Duodenal mucosa (tissue), 2 donors: ENCODE results near the gene RGL4.

Experiments
- H3K27ac ChIP-seq: one replicate; pipeline ENCODE4 v1.7.0; 2013; ENCODE audit warnings: low read depth, low read length
- H3K27me3 ChIP-seq, 2 donors: one replicate each; pipeline ENCODE4 v1.7.0; 2013; ENCODE audit warnings: low read length in 2 of 2, control low read depth in 1 of 2; ENCODE audit not compliant: insufficient read depth in 2 of 2, control insufficient read depth in 1 of 2
- H3K36me3 ChIP-seq, 2 donors: one replicate each; pipeline ENCODE4 v1.7.0; 2013; ENCODE audit warnings: low read length in 2 of 2, control low read depth in 1 of 2; ENCODE audit not compliant: insufficient read depth in 2 of 2, control insufficient read depth in 1 of 2
- H3K4me1 ChIP-seq, 2 donors: one replicate each; pipeline ENCODE4 v1.7.0; 2013; ENCODE audit warnings: low read length in 2 of 2, control low read depth in 1 of 2; ENCODE audit not compliant: insufficient read depth in 2 of 2, control insufficient read depth in 1 of 2
- H3K4me3 ChIP-seq, 2 donors: one replicate each; pipeline ENCODE4 v1.7.0; 2013; ENCODE audit warnings: low read length in 2 of 2, low read depth in 1 of 2
- H3K9ac ChIP-seq, 2 donors: one replicate each; pipeline ENCODE4 v1.7.0; 2013; ENCODE audit warnings: low read length in 2 of 2, low read depth in 1 of 2
- H3K9me3 ChIP-seq, 2 donors: one replicate each; pipeline ENCODE4 v1.7.0; 2013; ENCODE audit warnings: low read length in 2 of 2, control low read depth in 1 of 2; ENCODE audit not compliant: control insufficient read depth in 1 of 2

Gene RGL4

GRCh38 chr22:23698673-23699235 is 7.9 kb downstream of the RGL4 start:
- peaks cover 4 to 9% of the 10 kb centered on the region in 2 donors for H3K4me1 ChIP-seq
- no peaks in the 10 kb centered on the region for H3K27me3 ChIP-seq
- H3K36me3 ChIP-seq, result peaks cover 41 to 71% of the 10 kb centered on the region in 2 donors

DNA sequence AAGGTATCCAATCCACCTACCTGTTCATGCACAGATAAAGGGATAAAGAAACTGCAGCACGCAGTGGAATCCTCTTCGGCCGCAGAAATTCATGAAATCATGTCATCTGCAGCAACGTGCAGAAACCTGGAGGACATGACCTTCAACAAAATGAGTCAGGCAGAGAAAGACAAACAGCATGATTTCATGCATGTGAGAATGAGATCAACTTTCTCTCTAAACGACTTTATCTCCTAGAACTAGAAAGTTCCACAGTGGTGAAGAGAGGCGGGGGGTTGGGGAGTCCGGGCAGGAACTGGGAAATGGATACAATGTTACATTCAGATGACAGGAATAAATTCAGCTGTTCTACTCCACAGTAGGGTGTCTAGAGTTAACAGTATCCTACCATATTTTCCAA is 9.9 kb downstream of the RGL4 start:
- Histone ChIP-seq H3K9ac (no peak overlapping the region), H3K27ac (no peak overlapping the region), H3K27me3 (no peaks in the 10 kb centered on the region), H3K4me1 (peaks cover 2% of the 10 kb centered on the region in 2 donors), H3K36me3 (peaks cover 29 to 72% of the 10 kb centered on the region in 2 donors), H3K9me3 (no peaks in the 10 kb centered on the region), H3K4me3 (no peak overlapping the region)

More at GRCh38 chr22:23698673-23699235, 7.9 kb downstream of the RGL4 start:
- H3K9ac ChIP-seq, result no peak overlapping the region
- no peaks in the 10 kb centered on the region for H3K9me3 ChIP-seq
- H3K27ac ChIP-seq, result no peak overlapping the region
- H3K4me3 ChIP-seq, result no peak overlapping the region

- no peaks in the 10 kb centered on the region for H3K27me3 ChIP-seq
- H3K4me1 ChIP-seq, result no peaks in the 10 kb centered on the region
- no peak overlapping the region for H3K27ac ChIP-seq
- no peak overlapping the region for H3K4me3 ChIP-seq
- no peak overlapping the region for H3K9ac ChIP-seq
- H3K36me3 ChIP-seq, result peaks cover 40 to 87% of the 10 kb centered on the region in 2 donors
- no peaks in the 10 kb centered on the region for H3K9me3 ChIP-seq
Observed at GRCh38 chr22:23704062-23704461, 13.2 kb downstream of the RGL4 start.

DNA sequence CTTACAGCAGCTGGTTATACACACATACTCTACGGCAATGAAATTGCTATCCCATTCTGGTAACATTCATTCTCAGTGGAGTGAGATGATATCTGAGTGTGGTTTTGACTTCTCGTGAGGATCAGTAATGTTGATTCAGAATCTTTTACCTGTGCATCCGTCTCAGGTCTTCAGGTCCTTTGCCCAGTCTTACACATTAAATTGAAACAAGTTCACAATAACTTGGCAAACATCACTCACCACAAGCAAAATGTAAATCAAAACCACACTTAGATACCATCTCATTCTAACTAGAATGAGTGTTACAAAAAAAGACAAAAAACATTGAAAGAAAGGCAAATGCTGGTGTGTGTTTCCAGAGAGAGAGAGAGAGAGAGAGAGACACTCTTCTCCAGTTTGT is 14.0 kb downstream of the RGL4 start:
- Histone ChIP-seq H3K4me1 (no peaks in the 10 kb centered on the region), H3K27ac (no peak overlapping the region), H3K36me3 (peaks cover 41 to 93% of the 10 kb centered on the region in 2 donors), H3K9me3 (no peaks in the 10 kb centered on the region), H3K4me3 (no peak overlapping the region), H3K9ac (no peak overlapping the region), H3K27me3 (no peaks in the 10 kb centered on the region)

GRCh38 chr22:23705358-23705757 is 14.5 kb downstream of the RGL4 start:
- Histone ChIP-seq H3K9me3 (no peaks in the 10 kb centered on the region), H3K36me3 (peaks cover 39 to 93% of the 10 kb centered on the region in 2 donors), H3K4me3 (no peak overlapping the region), H3K4me1 (no peaks in the 10 kb centered on the region), H3K27me3 (no peaks in the 10 kb centered on the region), H3K27ac (no peak overlapping the region), H3K9ac (no peak overlapping the region)

GRCh38 chr22:23708270-23708669 is 17.5 kb downstream of the RGL4 start:
- Histone ChIP-seq H3K27ac (no peak overlapping the region), H3K9me3 (no peaks in the 10 kb centered on the region), H3K27me3 (no peaks in the 10 kb centered on the region), H3K4me3 (no peak overlapping the region), H3K9ac (no peak overlapping the region), H3K4me1 (no peaks in the 10 kb centered on the region), H3K36me3 (peaks cover 36 to 84% of the 10 kb centered on the region in 2 donors)

GRCh38 chr22:23709107-23709506 is 18.3 kb downstream of the RGL4 start:
- Histone ChIP-seq H3K27ac (no peak overlapping the region), H3K4me3 (no peak overlapping the region), H3K9me3 (no peaks in the 10 kb centered on the region), H3K4me1 (no peaks in the 10 kb centered on the region), H3K9ac (no peak overlapping the region), H3K27me3 (no peaks in the 10 kb centered on the region), H3K36me3 (peaks cover 40 to 86% of the 10 kb centered on the region in 2 donors)

DNA sequence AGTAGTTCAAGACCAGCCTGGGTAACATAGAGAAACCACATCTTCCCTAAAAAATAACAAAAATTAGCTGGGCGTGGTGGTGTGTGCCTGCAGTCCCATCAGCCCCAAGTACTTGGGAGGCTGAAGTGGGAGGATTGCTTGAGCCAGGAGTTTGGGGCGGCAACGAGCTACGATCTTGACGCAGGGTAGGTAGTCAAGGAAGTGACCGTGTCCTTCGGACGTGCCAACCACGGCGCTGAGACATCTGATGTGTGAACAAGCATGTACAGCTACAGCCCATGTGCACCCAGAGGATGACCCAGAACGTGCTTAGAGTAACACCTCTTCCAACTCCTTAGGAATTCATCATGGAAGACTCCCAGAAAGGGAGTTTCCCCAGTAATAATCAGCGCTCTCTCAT is 21.4 kb downstream of the RGL4 start:
- H3K4me1 ChIP-seq, result peaks cover 0 to 7% of the 10 kb centered on the region in 2 donors
- H3K9ac ChIP-seq, result no peak overlapping the region
- H3K27ac ChIP-seq, result no peak overlapping the region
- H3K4me3 ChIP-seq, result no peak overlapping the region
- H3K9me3 ChIP-seq, result no peaks in the 10 kb centered on the region
- no peaks in the 10 kb centered on the region for H3K27me3 ChIP-seq
- H3K36me3 ChIP-seq, result peaks cover 26 to 61% of the 10 kb centered on the region in 2 donors

DNA sequence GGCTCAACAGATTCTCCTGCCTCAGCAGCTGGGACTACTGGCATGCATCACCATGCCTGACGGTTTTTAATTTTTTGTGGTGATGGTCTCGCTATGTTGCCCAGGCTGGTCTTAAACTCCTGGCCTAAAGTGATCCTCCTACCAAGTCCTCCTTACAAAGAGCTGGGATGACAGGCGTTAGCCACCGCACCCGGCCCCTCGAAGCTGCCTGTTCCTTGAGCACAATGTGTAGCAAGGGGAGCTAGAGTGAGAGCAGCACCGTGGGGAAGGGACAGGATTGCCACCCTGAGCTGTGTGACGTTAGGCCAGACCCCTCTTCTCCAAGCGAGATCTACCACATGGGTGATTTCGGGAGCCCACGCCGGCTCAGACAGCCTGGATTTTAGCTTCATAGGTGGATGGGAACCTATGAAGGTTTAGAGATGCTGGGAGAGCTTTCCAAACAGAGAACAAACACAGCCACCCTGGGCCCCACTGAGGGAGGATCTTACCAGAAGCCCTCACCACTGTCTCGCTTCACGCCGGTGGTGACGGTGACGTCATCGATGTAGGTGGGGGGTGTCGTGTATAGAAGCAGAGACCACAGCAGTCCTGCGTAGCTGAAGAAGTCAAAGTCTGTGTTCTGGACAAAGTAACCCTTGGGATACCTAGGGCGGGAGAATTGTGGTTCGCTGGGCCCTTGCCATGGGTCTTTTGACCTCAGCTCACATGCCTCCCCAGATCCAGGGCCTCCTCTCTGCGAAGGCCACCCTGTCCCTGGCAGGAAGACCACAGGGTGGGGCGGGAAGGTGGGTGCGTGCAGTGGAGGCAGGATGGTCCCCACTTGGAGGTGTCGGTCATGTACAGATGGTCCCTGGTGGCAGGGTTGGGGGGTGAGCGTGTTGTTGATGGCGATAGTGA is 23.1 kb downstream of the RGL4 start:
- Histone ChIP-seq H3K9ac (no peak overlapping the region), H3K36me3 (peaks cover 22 to 46% of the 10 kb centered on the region in 2 donors), H3K27me3 (no peaks in the 10 kb centered on the region), H3K9me3 (no peaks in the 10 kb centered on the region), H3K27ac (no peak overlapping the region), H3K4me1 (peaks cover 0 to 11% of the 10 kb centered on the region in 2 donors), H3K4me3 (no peak overlapping the region)
